Upper lobe of right lung (tissue), 1 donor: ENCODE results near the gene BMPER. TPM values are rescaled to one million over a fixed set of nuclear protein-coding genes. Genes with fewer than 3 reads are reported as not detected.

Experiments used
- ATAC-seq: fragments of 200-7000 bp; cut with Tn5 transposase; one replicate; pipeline ENCODE4 v1.9.1; 2020; ENCODE audit warnings: mild to moderate bottlenecking, moderate library complexity
- DNase-seq: peaks from one replicate; pipeline ENCODE4 v3.0.0-alpha.2; 2020
- H3K27ac ChIP-seq: fragments of 200-600 bp; one replicate; pipeline ENCODE4 v1.8.0; 2022
- H3K27me3 ChIP-seq: fragments of 200-600 bp; one replicate; pipeline ENCODE4 v1.8.0; 2022; ENCODE audit warnings: mild to moderate bottlenecking
- H3K36me3 ChIP-seq: fragments of 200-600 bp; one replicate; pipeline ENCODE4 v1.8.0; 2022
- H3K4me1 ChIP-seq: fragments of 200-600 bp; one replicate; pipeline ENCODE4 v1.8.0; 2022
- H3K4me3 ChIP-seq: fragments of 200-600 bp; one replicate; pipeline ENCODE4 v1.8.0; 2022; ENCODE audit warnings: mild to moderate bottlenecking
- H3K9me3 ChIP-seq: fragments of 200-600 bp; one replicate; pipeline ENCODE4 v1.8.0; 2022
- CTCF ChIP-seq: fragments of 200-600 bp; IDR thresholded peaks from one replicate; pipeline ENCODE4 v1.8.0; 2022; ENCODE audit warnings: antibody characterized with exemption
- intact Hi-C: fragments of 100-400 bp; cut with DNase I; formaldehyde crosslinking; loops from one replicate; pipeline ENCODE4 v1.11.0; 2022
- total RNA-seq: library from RNA; stranded (reverse); fragmentation: NEBNext Ultra II Directional; extraction: Animal tissue kit (Norgen Biotek cat#: 25700); gene quantifications from one replicate; pipeline ENCODE4 v1.2.1, GENCODE V29; 2021
- donor health status: DM: no; HTN: yes; CAD: no; lungs with severe emphysema.

BMPER gene
- total RNA-seq, 1 donor from 2014 or later: 10.0 TPM

GRCh38 chr7:34104115-34104514 lies 198.8 kb downstream of the BMPER start:
- no peak for TF ChIP-seq CTCF
- intact Hi-C loops: no loop called here
- Histone ChIP-seq H3K4me3 (no peak overlapping the region), H3K36me3 (no peaks in the 10 kb centered on the region), H3K27ac (no peak overlapping the region), H3K4me1 (no peaks in the 10 kb centered on the region), H3K27me3 (no peaks in the 10 kb centered on the region), H3K9me3 (no peaks in the 10 kb centered on the region)
- DNase-seq: no peak
- no peak for ATAC-seq

GRCh38 chr7:34104992-34105391 lies 199.7 kb downstream of the BMPER start:
- intact Hi-C loops: no loop called here
- no peak for ATAC-seq

GRCh38 chr7:34107276-34107675 lies 201.9 kb downstream of the BMPER start:
- DNase-seq (no peak), ATAC-seq (no peak)

More at GRCh38 chr7:34104992-34105391, 199.7 kb downstream of the BMPER start:
- H3K9me3 ChIP-seq: no peaks in the 10 kb centered on the region
- no peaks in the 10 kb centered on the region for H3K36me3 ChIP-seq
- no peak for TF ChIP-seq CTCF
- no peak for DNase-seq
- no peak overlapping the region for H3K4me3 ChIP-seq
- H3K27me3 ChIP-seq: no peaks in the 10 kb centered on the region
- no peaks in the 10 kb centered on the region for H3K4me1 ChIP-seq
- H3K27ac ChIP-seq: no peak overlapping the region

GRCh38 chr7:34108165-34108564 lies 202.8 kb downstream of the BMPER start:
- intact Hi-C loops: no loop called here
- TF ChIP-seq CTCF: no peak
- Histone ChIP-seq H3K4me3 (no peak overlapping the region), H3K27ac (no peak overlapping the region), H3K9me3 (no peaks in the 10 kb centered on the region), H3K36me3 (no peaks in the 10 kb centered on the region), H3K27me3 (no peaks in the 10 kb centered on the region), H3K4me1 (no peaks in the 10 kb centered on the region)
- no peak for ATAC-seq
- no peak for DNase-seq

More at GRCh38 chr7:34107276-34107675, 201.9 kb downstream of the BMPER start:
- no peak for TF ChIP-seq CTCF
- no peaks in the 10 kb centered on the region for H3K4me1 ChIP-seq
- intact Hi-C loops: no loop called here
- H3K9me3 ChIP-seq: no peaks in the 10 kb centered on the region
- no peak overlapping the region for H3K27ac ChIP-seq
- no peaks in the 10 kb centered on the region for H3K36me3 ChIP-seq
- no peaks in the 10 kb centered on the region for H3K27me3 ChIP-seq
- H3K4me3 ChIP-seq: no peak overlapping the region

- no peaks in the 10 kb centered on the region for H3K27me3 ChIP-seq
- no peak overlapping the region for H3K27ac ChIP-seq
- no peak for TF ChIP-seq CTCF
- no peak overlapping the region for H3K4me3 ChIP-seq
- no peaks in the 10 kb centered on the region for H3K36me3 ChIP-seq
- H3K9me3 ChIP-seq: no peaks in the 10 kb centered on the region
- H3K4me1 ChIP-seq: no peaks in the 10 kb centered on the region
- intact Hi-C loops: no loop called here
- no peak for ATAC-seq
- DNase-seq: no peak
Measured at GRCh38 chr7:34109936-34110780, 204.8 kb downstream of the BMPER start.
